Measurements from ENCODE around the gene CDK5.

CDK5 gene

DNA sequence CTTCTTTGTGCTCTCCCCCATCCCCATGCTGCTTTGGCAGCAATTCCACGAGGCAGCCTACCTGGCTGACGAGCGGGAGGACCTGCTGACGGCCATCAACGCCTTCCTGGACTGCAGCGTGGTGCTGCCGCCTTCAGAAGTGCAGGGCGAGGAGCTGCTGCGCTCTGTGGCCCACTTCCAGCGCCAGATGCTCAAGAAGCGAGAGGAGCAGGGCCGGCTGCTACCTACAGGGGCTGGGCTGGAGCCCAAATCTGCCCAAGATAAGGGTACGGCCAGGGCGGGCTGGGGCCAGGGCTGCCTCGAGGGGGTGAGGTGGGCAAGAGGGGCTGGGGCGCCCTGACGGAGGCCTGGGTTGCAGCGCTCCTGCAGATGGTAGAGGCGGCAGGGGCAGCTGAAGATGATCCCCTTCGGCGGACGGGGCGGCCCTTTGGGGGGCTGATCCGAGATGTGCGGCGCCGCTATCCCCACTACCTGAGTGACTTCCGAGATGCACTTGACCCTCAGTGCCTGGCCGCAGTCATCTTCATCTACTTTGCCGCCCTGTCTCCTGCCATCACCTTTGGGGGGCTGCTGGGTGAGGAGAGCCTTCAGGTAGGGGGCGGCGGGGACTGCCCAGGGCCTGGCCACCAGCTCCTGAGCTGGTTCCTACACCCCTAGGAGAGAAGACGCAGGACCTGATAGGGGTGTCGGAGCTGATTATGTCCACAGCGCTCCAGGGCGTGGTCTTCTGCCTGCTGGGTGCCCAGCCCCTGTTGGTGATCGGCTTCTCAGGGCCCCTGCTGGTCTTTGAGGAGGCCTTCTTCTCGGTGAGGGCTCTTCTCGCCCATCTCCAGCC lies 13.6 kb upstream of the CDK5 start:
- TF ChIP-seq, protein P1, sequence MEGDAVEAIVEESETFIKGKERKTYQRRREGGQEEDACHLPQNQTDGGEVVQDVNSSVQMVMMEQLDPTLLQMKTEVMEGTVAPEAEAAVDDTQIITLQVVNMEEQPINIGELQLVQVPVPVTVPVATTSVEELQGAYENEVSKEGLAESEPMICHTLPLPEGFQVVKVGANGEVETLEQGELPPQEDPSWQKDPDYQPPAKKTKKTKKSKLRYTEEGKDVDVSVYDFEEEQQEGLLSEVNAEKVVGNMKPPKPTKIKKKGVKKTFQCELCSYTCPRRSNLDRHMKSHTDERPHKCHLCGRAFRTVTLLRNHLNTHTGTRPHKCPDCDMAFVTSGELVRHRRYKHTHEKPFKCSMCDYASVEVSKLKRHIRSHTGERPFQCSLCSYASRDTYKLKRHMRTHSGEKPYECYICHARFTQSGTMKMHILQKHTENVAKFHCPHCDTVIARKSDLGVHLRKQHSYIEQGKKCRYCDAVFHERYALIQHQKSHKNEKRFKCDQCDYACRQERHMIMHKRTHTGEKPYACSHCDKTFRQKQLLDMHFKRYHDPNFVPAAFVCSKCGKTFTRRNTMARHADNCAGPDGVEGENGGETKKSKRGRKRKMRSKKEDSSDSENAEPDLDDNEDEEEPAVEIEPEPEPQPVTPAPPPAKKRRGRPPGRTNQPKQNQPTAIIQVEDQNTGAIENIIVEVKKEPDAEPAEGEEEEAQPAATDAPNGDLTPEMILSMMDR (conservative IDR thresholded peaks at IDR 0.05; ENCODE audit: low read depth, low read length) = no peak
- H3K36me3 ChIP-seq (ENCODE audit: insufficient read depth) = peaks cover 8% of the 10 kb centered on the region; the same call in 1 of the 2 replicates
- no peaks in the 10 kb centered on the region for H4K20me1 ChIP-seq (ENCODE audit: insufficient read depth)

DNA sequence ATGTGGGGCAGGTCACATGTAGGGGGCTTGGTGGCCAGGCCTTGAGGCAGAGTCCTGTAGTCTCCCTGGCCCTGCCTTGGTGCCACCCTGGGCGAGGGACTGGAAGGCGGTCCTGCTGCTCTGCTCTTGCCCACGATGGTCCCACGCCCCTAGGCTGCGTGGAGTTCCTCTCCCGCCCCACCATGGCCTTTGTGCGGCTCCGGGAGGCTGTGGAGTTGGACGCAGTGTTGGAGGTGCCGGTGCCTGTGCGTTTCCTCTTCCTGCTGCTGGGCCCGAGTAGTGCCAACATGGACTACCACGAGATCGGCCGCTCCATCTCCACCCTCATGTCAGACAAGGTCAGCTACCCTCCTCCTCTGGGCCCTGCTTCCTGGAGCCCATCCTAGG lies 12.9 kb upstream of the CDK5 start:
- Histone ChIP-seq H3K9ac (no peak overlapping the region), H3K36me3 (ENCODE audit: insufficient read depth) (peaks cover 8% of the 10 kb centered on the region; the same call in 1 of the 2 replicates)

More for the DNA sequence above, 13.6 kb upstream of the CDK5 start:
- no peaks in the 10 kb centered on the region for H3K79me2 ChIP-seq (ENCODE audit: insufficient read depth, low read depth)
- no peak overlapping the region for H3K27ac ChIP-seq
- no peak overlapping the region for H3K4me3 ChIP-seq (IDR thresholded peaks at IDR 0.05; ENCODE audit: insufficient read depth, low read depth, low read length)
- H3K4me1 ChIP-seq (ENCODE audit: low read depth, poor library complexity, severe bottlenecking) = no peaks in the 10 kb centered on the region
- no peak overlapping the region for H2AFZ ChIP-seq (ENCODE audit: low read depth)
- H3K9ac ChIP-seq = no peak overlapping the region
- no peak overlapping the region for H3K4me2 ChIP-seq
- no peaks in the 10 kb centered on the region for H3K27me3 ChIP-seq (ENCODE audit: insufficient read depth, low read depth)

DNA sequence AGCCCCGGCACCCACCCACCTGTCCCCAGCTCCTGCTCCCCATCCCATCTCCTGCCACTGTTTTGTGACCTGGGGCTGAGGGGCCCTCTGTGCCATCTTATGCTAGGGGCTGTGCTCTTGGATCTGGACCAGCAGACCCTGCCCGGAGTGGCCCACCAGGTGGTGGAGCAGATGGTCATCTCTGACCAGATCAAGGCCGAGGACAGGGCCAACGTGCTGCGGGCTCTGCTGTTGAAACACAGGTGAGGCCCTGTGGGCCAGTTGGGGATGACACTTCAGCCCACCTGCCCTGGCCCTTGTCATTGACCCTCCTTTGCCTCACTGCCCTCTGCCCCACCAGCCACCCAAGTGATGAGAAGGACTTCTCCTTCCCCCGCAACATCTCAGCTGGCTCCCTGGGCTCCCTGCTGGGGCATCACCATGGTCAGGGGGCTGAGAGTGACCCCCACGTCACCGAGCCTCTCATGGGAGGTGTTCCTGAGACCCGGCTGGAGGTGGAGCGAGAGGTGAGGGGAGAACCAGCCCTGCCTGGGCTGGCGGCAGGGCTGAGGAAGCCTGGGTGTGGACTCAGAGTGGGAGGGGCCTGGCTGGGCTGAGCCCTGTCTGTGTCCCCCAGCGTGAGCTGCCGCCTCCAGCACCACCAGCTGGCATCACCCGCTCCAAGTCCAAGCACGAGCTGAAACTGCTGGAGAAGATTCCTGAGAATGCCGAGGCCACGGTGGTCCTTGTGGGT lies 12.3 kb upstream of the CDK5 start:
- Histone ChIP-seq H3K4me2 (no peak overlapping the region), H4K20me1 (ENCODE audit: insufficient read depth) (no peaks in the 10 kb centered on the region), H3K4me3 (IDR thresholded peaks at IDR 0.05; ENCODE audit: insufficient read depth, low read depth, low read length) (no peak overlapping the region), H2AFZ (ENCODE audit: low read depth) (no peak overlapping the region), H3K4me1 (ENCODE audit: low read depth, poor library complexity, severe bottlenecking) (no peaks in the 10 kb centered on the region), H3K9ac (no peak overlapping the region), H3K27me3 (ENCODE audit: insufficient read depth, low read depth) (no peaks in the 10 kb centered on the region), H3K27ac (no peak overlapping the region), H3K36me3 (ENCODE audit: insufficient read depth) (peaks cover 8% of the 10 kb centered on the region; the same call in 1 of the 2 replicates), H3K79me2 (ENCODE audit: insufficient read depth, low read depth) (no peaks in the 10 kb centered on the region)
- TF ChIP-seq, protein P1 (conservative IDR thresholded peaks at IDR 0.05; ENCODE audit: low read depth, low read length) = no peak

More for the DNA sequence above, 12.9 kb upstream of the CDK5 start:
- Histone ChIP-seq H3K4me1 (ENCODE audit: low read depth, poor library complexity, severe bottlenecking) (no peaks in the 10 kb centered on the region), H2AFZ (ENCODE audit: low read depth) (no peak overlapping the region), H3K79me2 (ENCODE audit: insufficient read depth, low read depth) (no peaks in the 10 kb centered on the region), H3K4me2 (no peak overlapping the region), H3K27me3 (ENCODE audit: insufficient read depth, low read depth) (no peaks in the 10 kb centered on the region), H4K20me1 (ENCODE audit: insufficient read depth) (no peaks in the 10 kb centered on the region), H3K27ac (no peak overlapping the region), H3K4me3 (IDR thresholded peaks at IDR 0.05; ENCODE audit: insufficient read depth, low read depth, low read length) (no peak overlapping the region)
- TF ChIP-seq, protein P1 (conservative IDR thresholded peaks at IDR 0.05; ENCODE audit: low read depth, low read length) = no peak

DNA sequence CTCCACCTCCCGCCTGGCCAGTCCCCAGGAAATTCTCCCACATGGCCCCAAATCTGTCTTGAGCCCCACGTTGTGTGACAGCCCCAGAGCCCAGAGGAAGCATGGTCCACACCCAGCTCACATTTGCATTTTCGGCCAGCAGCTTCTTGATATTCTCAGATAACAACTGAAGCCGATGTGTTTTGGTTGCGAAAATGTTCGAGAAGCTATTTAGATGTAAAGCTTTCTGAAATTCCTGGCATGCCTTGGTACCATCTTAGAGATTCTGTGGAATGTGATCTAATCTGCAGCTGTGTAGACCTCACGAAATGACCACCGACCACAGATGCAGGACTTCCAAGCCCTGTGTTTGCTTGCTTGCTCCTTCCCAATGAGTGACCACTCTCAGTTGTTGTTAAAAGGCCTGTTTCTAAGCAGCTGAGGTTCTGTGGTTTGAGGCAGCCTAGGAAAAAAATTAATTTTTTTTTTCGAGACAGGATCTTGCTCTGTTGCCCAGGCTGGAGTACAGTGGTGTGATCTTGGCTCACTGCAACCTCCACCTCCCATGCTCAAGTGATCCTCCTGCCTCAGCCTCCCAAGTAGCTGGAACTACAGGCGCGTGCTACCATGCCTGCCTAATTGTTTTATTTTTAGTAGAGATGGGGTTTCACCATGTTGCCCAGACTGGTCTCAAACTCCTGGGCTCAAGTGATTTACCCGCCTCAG lies 10.5 kb upstream of the CDK5 start:
- Histone ChIP-seq H3K4me2 (no peak overlapping the region), H3K27ac (no peak overlapping the region), H3K4me3 (IDR thresholded peaks at IDR 0.05; ENCODE audit: insufficient read depth, low read depth, low read length) (no peak overlapping the region), H2AFZ (ENCODE audit: low read depth) (no peak overlapping the region), H3K9ac (no peak overlapping the region), H3K36me3 (ENCODE audit: insufficient read depth) (peaks cover 8% of the 10 kb centered on the region; the same call in 1 of the 2 replicates), H4K20me1 (ENCODE audit: insufficient read depth) (no peaks in the 10 kb centered on the region), H3K4me1 (ENCODE audit: low read depth, poor library complexity, severe bottlenecking) (no peaks in the 10 kb centered on the region), H3K79me2 (ENCODE audit: insufficient read depth, low read depth) (no peaks in the 10 kb centered on the region), H3K27me3 (ENCODE audit: insufficient read depth, low read depth) (no peaks in the 10 kb centered on the region)
- TF ChIP-seq, protein P1 (conservative IDR thresholded peaks at IDR 0.05; ENCODE audit: low read depth, low read length) = no peak
